GM12873 (cell line): ENCODE measurements around the gene PRR5L.
A peak's percentile ranks its signal among the peaks of the same experiment; 100 is the strongest.

Experiments used
- CTCF ChIP-seq: IDR thresholded peaks from 2 replicates; pipeline ENCODE4 v1.5.1; 2012; ENCODE audit warnings: low read depth, mild to moderate bottlenecking, moderate library complexity, low read length, control low read depth; ENCODE audit not compliant: insufficient read depth; ENCODE audit errors: missing control alignments

The PRR5L gene

GRCh38 chr11:36500315-36500721 is 204.2 kb downstream of the PRR5L start:
- TF ChIP-seq CTCF = no peak

GRCh38 chr11:36501236-36501635 is 205.1 kb downstream of the PRR5L start:
- no peak for TF ChIP-seq CTCF

GRCh38 chr11:36507824-36508489 is 211.9 kb downstream of the PRR5L start:
- TF ChIP-seq CTCF = no peak

GRCh38 chr11:36508743-36509142 is 212.7 kb downstream of the PRR5L start:
- no peak for TF ChIP-seq CTCF

- TF ChIP-seq CTCF = no peak
Measured at GRCh38 chr11:36509201-36509639, 213.1 kb downstream of the PRR5L start.

- TF ChIP-seq CTCF = peak; percentile 84
Measured at GRCh38 chr11:36509694-36510593, 213.9 kb downstream of the PRR5L start, which contains the start of gene TRAF6. Gene TRAF6 (minus strand): TSS chr11:36510272. CDS start chr11:36501515, 8,757 bp downstream.

GRCh38 chr11:36510594-36510942 is 214.5 kb downstream of the PRR5L start:
- no peak for TF ChIP-seq CTCF
